ENCODE results near the gene RBMS3. TPM values are rescaled to one million over a fixed set of nuclear protein-coding genes. Genes with fewer than 3 reads are reported as not detected.
A peak's percentile ranks its signal among the peaks of the same experiment; 100 is the strongest.

RBMS3 gene
- total RNA-seq, 1 experiment from 2014 or later = 8.7 TPM

GRCh38 chr3:29914861-29915524 is 634.1 kb downstream of the RBMS3 start:
- Mint-ChIP-seq H3K4me3 (no peak overlapping the region), H3K36me3 (no peaks in the 10 kb centered on the region), H3K27me3 (ENCODE audit: low read depth) (no peaks in the 10 kb centered on the region), H3K9me3 (no peaks in the 10 kb centered on the region), H3K4me1 (peaks cover 6% of the 10 kb centered on the region), H3K27ac (no peak overlapping the region)
- no peak for TF ChIP-seq STAT6 (CRISPR knock-in tag; conservative IDR thresholded peaks at IDR 0.05; ENCODE audit: low read depth)
- ChIA-PET POLR2A (no interaction called here), CTCF (no interaction called here)
- ATAC-seq (no peak), DNase-seq (ENCODE audit: low spot score) (no peak)

GRCh38 chr3:29919571-29919970 is 638.7 kb downstream of the RBMS3 start:
- Mint-ChIP-seq H3K27me3 (ENCODE audit: low read depth) (no peaks in the 10 kb centered on the region), H3K4me1 (peaks cover 11% of the 10 kb centered on the region), H3K9me3 (no peaks in the 10 kb centered on the region), H3K27ac (peak overlapping the region; percentile 64; the same call in 1 of the 2 replicates), H3K4me3 (no peak overlapping the region), H3K36me3 (no peaks in the 10 kb centered on the region)
- DNase-seq (ENCODE audit: low spot score) (no peak), ATAC-seq (no peak)
- CTCF ChIA-PET = no interaction called here
- no peak for TF ChIP-seq ETV6 (CRISPR knock-in tag; IDR thresholded peaks at IDR 0.05)
- POLR2A ChIA-PET = no interaction called here

- no peak for TF ChIP-seq SMAD4 (CRISPR knock-in tag; IDR thresholded peaks at IDR 0.05)
- no peak for TF ChIP-seq ZNF263 (CRISPR knock-in tag; IDR thresholded peaks at IDR 0.05; ENCODE audit: low read depth)
- TF ChIP-seq EMX1 (CRISPR knock-in tag; IDR thresholded peaks at IDR 0.05) = no peak
- TF ChIP-seq E2F1 (CRISPR knock-in tag; IDR thresholded peaks at IDR 0.05) = no peak
- TF ChIP-seq, protein P1, sequence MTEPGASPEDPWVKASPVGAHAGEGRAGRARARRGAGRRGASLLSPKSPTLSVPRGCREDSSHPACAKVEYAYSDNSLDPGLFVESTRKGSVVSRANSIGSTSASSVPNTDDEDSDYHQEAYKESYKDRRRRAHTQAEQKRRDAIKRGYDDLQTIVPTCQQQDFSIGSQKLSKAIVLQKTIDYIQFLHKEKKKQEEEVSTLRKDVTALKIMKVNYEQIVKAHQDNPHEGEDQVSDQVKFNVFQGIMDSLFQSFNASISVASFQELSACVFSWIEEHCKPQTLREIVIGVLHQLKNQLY (CRISPR knock-in tag; IDR thresholded peaks at IDR 0.05) = no peak
- TF ChIP-seq ZNF425 (CRISPR knock-in tag; conservative IDR thresholded peaks at IDR 0.05) = no peak
- H3K4me3 Mint-ChIP-seq = no peak overlapping the region
- no peak overlapping the region for H3K27ac Mint-ChIP-seq
- POLR2A ChIA-PET = no interaction called here
- DNase-seq (ENCODE audit: low spot score) (no peak), ATAC-seq (no peak)
- H3K9me3 Mint-ChIP-seq = no peaks in the 10 kb centered on the region
- CTCF ChIA-PET = no interaction called here
- H3K36me3 Mint-ChIP-seq = no peaks in the 10 kb centered on the region
- peaks cover 16% of the 10 kb centered on the region for H3K4me1 Mint-ChIP-seq
- no peaks in the 10 kb centered on the region for H3K27me3 Mint-ChIP-seq (ENCODE audit: low read depth)
These were observed 642.3 kb downstream of the RBMS3 start for GRCh38 chr3:29922992-29923746.

DNA sequence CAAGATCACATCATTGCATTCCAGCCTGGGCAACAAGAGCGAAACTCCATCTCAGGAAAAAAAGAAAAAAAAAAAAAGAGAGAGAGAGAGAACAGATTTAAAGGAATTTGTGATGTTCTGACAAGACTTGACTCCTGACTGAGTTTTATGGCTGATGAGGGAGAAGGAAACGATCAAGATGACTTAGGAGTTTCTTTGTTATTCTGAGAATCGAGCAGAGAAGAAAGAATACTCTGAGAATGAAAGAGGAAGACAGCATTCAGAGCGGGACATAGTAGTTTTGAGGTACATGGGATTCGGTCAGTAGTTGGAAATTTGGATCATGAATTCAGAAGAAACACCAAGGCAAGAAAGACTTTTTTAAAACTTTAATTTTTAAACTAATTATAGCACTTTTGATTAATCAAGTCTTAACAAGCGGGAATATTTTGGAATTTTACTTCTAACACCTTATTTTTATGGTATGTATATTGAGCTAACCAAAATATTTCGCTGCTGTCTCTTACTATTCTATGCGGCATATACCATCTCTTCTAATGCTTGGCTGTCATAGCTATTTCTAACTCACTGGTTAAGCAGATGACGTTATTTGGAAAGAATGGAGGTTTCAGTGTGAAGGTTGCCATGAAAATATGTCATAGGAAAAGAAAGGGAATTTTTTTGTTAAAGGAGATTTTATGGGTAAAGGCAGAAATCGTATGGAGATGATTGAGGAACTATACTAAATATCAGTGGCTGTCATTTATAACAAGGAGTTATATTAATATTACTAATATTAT is 644.1 kb downstream of the RBMS3 start:
- Mint-ChIP-seq H3K4me3 (no peak overlapping the region), H3K9me3 (no peaks in the 10 kb centered on the region), H3K27me3 (ENCODE audit: low read depth) (no peaks in the 10 kb centered on the region), H3K36me3 (no peaks in the 10 kb centered on the region), H3K4me1 (peaks cover 10% of the 10 kb centered on the region), H3K27ac (peak overlapping the region; percentile 61; the same call in 1 of the 2 replicates)
- ChIA-PET CTCF (no interaction called here), POLR2A (no interaction called here)
- DNase-seq (ENCODE audit: low spot score) (no peak), ATAC-seq (no peak)
- TF ChIP-seq SP1 (CRISPR knock-in tag; conservative IDR thresholded peaks at IDR 0.05) = no peak
- TF ChIP-seq, protein P2, sequence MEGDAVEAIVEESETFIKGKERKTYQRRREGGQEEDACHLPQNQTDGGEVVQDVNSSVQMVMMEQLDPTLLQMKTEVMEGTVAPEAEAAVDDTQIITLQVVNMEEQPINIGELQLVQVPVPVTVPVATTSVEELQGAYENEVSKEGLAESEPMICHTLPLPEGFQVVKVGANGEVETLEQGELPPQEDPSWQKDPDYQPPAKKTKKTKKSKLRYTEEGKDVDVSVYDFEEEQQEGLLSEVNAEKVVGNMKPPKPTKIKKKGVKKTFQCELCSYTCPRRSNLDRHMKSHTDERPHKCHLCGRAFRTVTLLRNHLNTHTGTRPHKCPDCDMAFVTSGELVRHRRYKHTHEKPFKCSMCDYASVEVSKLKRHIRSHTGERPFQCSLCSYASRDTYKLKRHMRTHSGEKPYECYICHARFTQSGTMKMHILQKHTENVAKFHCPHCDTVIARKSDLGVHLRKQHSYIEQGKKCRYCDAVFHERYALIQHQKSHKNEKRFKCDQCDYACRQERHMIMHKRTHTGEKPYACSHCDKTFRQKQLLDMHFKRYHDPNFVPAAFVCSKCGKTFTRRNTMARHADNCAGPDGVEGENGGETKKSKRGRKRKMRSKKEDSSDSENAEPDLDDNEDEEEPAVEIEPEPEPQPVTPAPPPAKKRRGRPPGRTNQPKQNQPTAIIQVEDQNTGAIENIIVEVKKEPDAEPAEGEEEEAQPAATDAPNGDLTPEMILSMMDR (IDR thresholded peaks at IDR 0.05) = no peak
- TF ChIP-seq NFE2L1 (CRISPR knock-in tag; IDR thresholded peaks at IDR 0.05) = no peak

Data from WTC11 (cell line).